SK-N-SH (cell line): ENCODE measurements around the gene SLC7A7. TPM values are rescaled to one million over a fixed set of nuclear protein-coding genes. Genes with fewer than 3 reads are reported as not detected.

Experiments used
- CTCF ChIA-PET: fragments of 300-600, 350-600 bp; formaldehyde crosslinking; extraction: SDS; loops from one replicate; lab custom pipeline; 2021; lab: Yijun Ruan, JAX
- POLR2A ChIA-PET: fragments of 350-600 bp; sonication (Branson Sonifier 250); formaldehyde crosslinking; extraction: SDS; loops from one replicate; lab custom pipeline; 2020; ENCODE audit warnings: antibody characterized with exemption, inconsistent platforms; lab: Yijun Ruan, JAX
- DNase-seq: peaks from one replicate; pipeline ENCODE4 v3.0.0; 2012
- H2AFZ ChIP-seq: fragments of 200-600 bp; sonication (generic); 2 replicates; pipeline ENCODE4 v1.8.1; 2016; ENCODE audit warnings: antibody characterized with exemption, mild to moderate bottlenecking, low read depth
- H3F3A ChIP-seq: fragments of 200-600 bp; sonication (generic); replicated peaks from 2 replicates; pipeline ENCODE3; 2016; ENCODE audit warnings: antibody characterized with exemption, mild to moderate bottlenecking; ENCODE audit not compliant: insufficient read depth
- H3K27ac ChIP-seq, 2 experiments: fragments of 200-500 bp in 1 of 2; fragments of 200-600 bp in 1 of 2; sonication (Bioruptor generic) in 1 of 2; sonication (generic), shearing (Covaris generic) in 1 of 2; 2 replicates each; pipeline versions ENCODE4 v1.5.1 to v1.6.1; 2014 to 2016; ENCODE audit warnings: low read depth in 2 of 2, inconsistent platforms in 1 of 2, low read length in 1 of 2, mild to moderate bottlenecking in 1 of 2, mixed read lengths in 1 of 2
- H3K27me3 ChIP-seq: fragments of 200-600 bp; sonication (generic), shearing (Covaris generic); 2 replicates; pipeline ENCODE4 v1.6.1; 2016; ENCODE audit warnings: mixed run types; ENCODE audit not compliant: insufficient read depth
- H3K36me3 ChIP-seq, 2 experiments: fragments of 200-500 bp in 1 of 2; fragments of 200-600 bp in 1 of 2; sonication (Bioruptor generic) in 1 of 2; sonication (generic) in 1 of 2; replicated peaks in 1 of 2; 2 replicates each; pipeline versions ENCODE3 to v1.5.1; 2014 to 2016; ENCODE audit warnings: low read length in 1 of 2, mild to moderate bottlenecking in 1 of 2; ENCODE audit not compliant: insufficient read depth in 2 of 2, control insufficient read depth in 1 of 2
- H3K4me1 ChIP-seq, 2 experiments: fragments of 200-500 bp in 1 of 2; fragments of 200-600 bp in 1 of 2; sonication (Bioruptor generic) in 1 of 2; sonication (generic), shearing (Covaris generic) in 1 of 2; 2 replicates each; pipeline versions ENCODE4 v1.5.1 to v1.6.1; 2014 to 2016; ENCODE audit warnings: low read depth in 1 of 2, low read length in 1 of 2, mixed run types in 1 of 2; ENCODE audit not compliant: insufficient read depth in 2 of 2, control insufficient read depth in 1 of 2
- H3K4me2 ChIP-seq: fragments of 200-600 bp; sonication (generic), shearing (Covaris generic); 2 replicates; pipeline ENCODE4 v1.6.1; 2017; ENCODE audit warnings: mixed run types
- H3K4me3 ChIP-seq, 2 experiments: fragments of 200-500 bp in 1 of 2; fragments of 200-600 bp in 1 of 2; sonication (Bioruptor generic) in 1 of 2; sonication (generic), shearing (Covaris generic) in 1 of 2; 2 replicates each; pipeline versions ENCODE4 v1.5.1 to v1.8.1; 2014 to 2016; ENCODE audit warnings: low read depth in 2 of 2, inconsistent platforms in 1 of 2, low read length in 1 of 2, mild to moderate bottlenecking in 1 of 2, mixed read lengths in 1 of 2, moderate library complexity in 1 of 2
- H3K79me2 ChIP-seq: fragments of 200-600 bp; sonication (generic); 2 replicates; pipeline ENCODE4 v1.8.1; 2017; ENCODE audit warnings: mild to moderate bottlenecking; ENCODE audit not compliant: insufficient read depth
- H3K9ac ChIP-seq: fragments of 200-600 bp; sonication (generic); 2 replicates; pipeline ENCODE4 v1.6.1; 2017; ENCODE audit warnings: mixed run types
- H3K9me2 ChIP-seq: fragments of 200-600 bp; sonication (generic); 2 replicates; pipeline ENCODE4 v1.6.1; 2017; ENCODE audit warnings: mixed run types
- H3K9me3 ChIP-seq: fragments of 200-600 bp; sonication (generic); 2 replicates; pipeline ENCODE4 v1.6.1; 2017; ENCODE audit warnings: mixed run types, mild to moderate bottlenecking, moderate library complexity
- H4K20me1 ChIP-seq: fragments of 200-600 bp; sonication (generic); 2 replicates; pipeline ENCODE4 v1.6.1; 2017; ENCODE audit warnings: mild to moderate bottlenecking, mixed run types; ENCODE audit not compliant: insufficient read depth
- FOXM1 ChIP-seq: IDR thresholded peaks from 2 replicates; pipeline ENCODE4 v1.4.0; 2012; ENCODE audit warnings: low read depth, mild to moderate bottlenecking
- IRF3 ChIP-seq: fragments of 150-350 bp; IDR thresholded peaks from 2 replicates; pipeline ENCODE4 v1.6.1; 2016; ENCODE audit warnings: mild to moderate bottlenecking, low read depth, low read length
- JUND ChIP-seq: IDR thresholded peaks from 2 replicates; pipeline ENCODE4 v1.4.0; 2012
- NRF1 ChIP-seq: IDR thresholded peaks from 2 replicates; pipeline ENCODE4 v1.6.1; 2012; ENCODE audit warnings: low read depth, mild to moderate bottlenecking, low read length
- POLR2AphosphoS5 ChIP-seq: IDR thresholded peaks from 2 replicates; pipeline ENCODE4 v1.6.1; 2012; ENCODE audit warnings: low read depth, low read length
- RAD21 ChIP-seq: IDR thresholded peaks from 2 replicates; pipeline ENCODE4 v1.6.1; 2012; ENCODE audit warnings: mild to moderate bottlenecking, low read length
- RFX5 ChIP-seq: IDR thresholded peaks from 2 replicates; pipeline ENCODE4 v1.6.1; 2012; ENCODE audit warnings: mild to moderate bottlenecking, improper control_type of control experiment, low read length
- TAF1 ChIP-seq: IDR thresholded peaks from 2 replicates; pipeline ENCODE4 v1.6.1; 2012; ENCODE audit warnings: low read depth, mild to moderate bottlenecking, low read length, moderate library complexity, borderline replicate concordance
- TCF12 ChIP-seq: IDR thresholded peaks from 2 replicates; pipeline ENCODE4 v1.4.0; 2012
- ZBTB33 ChIP-seq: IDR thresholded peaks from 2 replicates; pipeline ENCODE4 v1.4.0; 2012; ENCODE audit warnings: low read depth, borderline replicate concordance
- WGBS: methylation state at CpG from one replicate; pipeline ENCODE4 v1.1.6; 2017; ENCODE audit warnings: low lambda C conversion rate; 5-methylcytosine and 5-hydroxymethylcytosine counted together
- polyA plus RNA-seq, 3 experiments: library from polyadenylated mRNA; depleted of rRNA; stranded (reverse); fragments of >200 nt; gene quantifications; 2 replicates each; pipeline ENCODE4 v1.2.3, GENCODE V29; 2012
- TF ChIP-seq, protein P1 (sequence below): fragments of 150-350 bp; IDR thresholded peaks from 2 replicates; pipeline ENCODE4 v1.6.1; 2017; ENCODE audit warnings: antibody characterized with exemption, low read length, low read depth, borderline replicate concordance
- TF ChIP-seq, protein P2 (sequence below): IDR thresholded peaks from 2 replicates; pipeline ENCODE4 v1.4.0; 2012; ENCODE audit warnings: low read depth
- TF ChIP-seq, protein P3 (sequence below): fragments of 200-600 bp; sonication (generic); IDR thresholded peaks from 2 replicates; pipeline ENCODE4 v1.6.1; 2017; ENCODE audit warnings: antibody characterized with exemption, mild to moderate bottlenecking, moderate library complexity

Gene SLC7A7
- polyA plus RNA-seq (2012; rRNA removed): 0.19 and 0.30 TPM in 2 replicates
- 0.08 and 0.30 TPM in 2 replicates for polyA plus RNA-seq (2012; cell fraction: cytosol; rRNA removed)
- 0.48 and 1.1 TPM in 2 replicates for polyA plus RNA-seq (2012; cell fraction: nucleus; rRNA removed)

- Histone ChIP-seq H3K9ac (no peak within 1 kb of the TSS), H3K4me2 (no peak within 1 kb of the TSS), H3K4me1 (peaks cover 4 to 6% of the 10 kb centered on the region in 2 experiments; a peak in 1 of 4 replicates), H3F3A (no peaks in the 10 kb centered on the region), H3K79me2 (no peaks in the 10 kb centered on the region), H4K20me1 (no peaks in the 10 kb centered on the region), H3K9me2 (no peaks in the 10 kb centered on the region), H2AFZ (no peak within 1 kb of the TSS), H3K27ac (no peak within 1 kb of the TSS), H3K4me3 (no peak within 1 kb of the TSS), H3K36me3 (no peaks in the 10 kb centered on the region), H3K9me3 (no peaks in the 10 kb centered on the region), H3K27me3 (peaks cover 6% of the 10 kb centered on the region; the same call in 1 of the 2 replicates)
- TF ChIP-seq TAF1: no peak
- TF ChIP-seq POLR2AphosphoS5: no peak
- TF ChIP-seq JUND: no peak
- TF ChIP-seq, protein P1, sequence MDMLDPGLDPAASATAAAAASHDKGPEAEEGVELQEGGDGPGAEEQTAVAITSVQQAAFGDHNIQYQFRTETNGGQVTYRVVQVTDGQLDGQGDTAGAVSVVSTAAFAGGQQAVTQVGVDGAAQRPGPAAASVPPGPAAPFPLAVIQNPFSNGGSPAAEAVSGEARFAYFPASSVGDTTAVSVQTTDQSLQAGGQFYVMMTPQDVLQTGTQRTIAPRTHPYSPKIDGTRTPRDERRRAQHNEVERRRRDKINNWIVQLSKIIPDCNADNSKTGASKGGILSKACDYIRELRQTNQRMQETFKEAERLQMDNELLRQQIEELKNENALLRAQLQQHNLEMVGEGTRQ: no peak
- no peak for TF ChIP-seq FOXM1
- TF ChIP-seq, protein P2, sequence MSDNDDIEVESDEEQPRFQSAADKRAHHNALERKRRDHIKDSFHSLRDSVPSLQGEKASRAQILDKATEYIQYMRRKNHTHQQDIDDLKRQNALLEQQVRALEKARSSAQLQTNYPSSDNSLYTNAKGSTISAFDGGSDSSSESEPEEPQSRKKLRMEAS: no peak
- TF ChIP-seq ZBTB33: no peak
- TF ChIP-seq RFX5: no peak
- TF ChIP-seq NRF1: no peak
- TF ChIP-seq TCF12: no peak
- TF ChIP-seq, protein P3, sequence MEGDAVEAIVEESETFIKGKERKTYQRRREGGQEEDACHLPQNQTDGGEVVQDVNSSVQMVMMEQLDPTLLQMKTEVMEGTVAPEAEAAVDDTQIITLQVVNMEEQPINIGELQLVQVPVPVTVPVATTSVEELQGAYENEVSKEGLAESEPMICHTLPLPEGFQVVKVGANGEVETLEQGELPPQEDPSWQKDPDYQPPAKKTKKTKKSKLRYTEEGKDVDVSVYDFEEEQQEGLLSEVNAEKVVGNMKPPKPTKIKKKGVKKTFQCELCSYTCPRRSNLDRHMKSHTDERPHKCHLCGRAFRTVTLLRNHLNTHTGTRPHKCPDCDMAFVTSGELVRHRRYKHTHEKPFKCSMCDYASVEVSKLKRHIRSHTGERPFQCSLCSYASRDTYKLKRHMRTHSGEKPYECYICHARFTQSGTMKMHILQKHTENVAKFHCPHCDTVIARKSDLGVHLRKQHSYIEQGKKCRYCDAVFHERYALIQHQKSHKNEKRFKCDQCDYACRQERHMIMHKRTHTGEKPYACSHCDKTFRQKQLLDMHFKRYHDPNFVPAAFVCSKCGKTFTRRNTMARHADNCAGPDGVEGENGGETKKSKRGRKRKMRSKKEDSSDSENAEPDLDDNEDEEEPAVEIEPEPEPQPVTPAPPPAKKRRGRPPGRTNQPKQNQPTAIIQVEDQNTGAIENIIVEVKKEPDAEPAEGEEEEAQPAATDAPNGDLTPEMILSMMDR: no peak
- TF ChIP-seq RAD21: no peak
- no peak for TF ChIP-seq IRF3
- WGBS: 48% methylated on average over 10 of the region's 10 CpGs
- ChIA-PET CTCF (interaction anchor here (0.7 to 19.1 kb wide), 2 partner anchors 40 to 162 kb away, joined by 3 to 472 read pairs; no protein-coding TSS in a partner anchor), POLR2A (no interaction called here)
- DNase-seq: no peak
Observed at GRCh38 chr14:22814941-22815713, at the start of gene SLC7A7. TSS of gene SLC7A7 (minus strand) at chr14:22815435. CDS start at chr14:22813398, 2,037 bp downstream.
